ENCODE measurements around the gene CD44.

The CD44 gene

DNA sequence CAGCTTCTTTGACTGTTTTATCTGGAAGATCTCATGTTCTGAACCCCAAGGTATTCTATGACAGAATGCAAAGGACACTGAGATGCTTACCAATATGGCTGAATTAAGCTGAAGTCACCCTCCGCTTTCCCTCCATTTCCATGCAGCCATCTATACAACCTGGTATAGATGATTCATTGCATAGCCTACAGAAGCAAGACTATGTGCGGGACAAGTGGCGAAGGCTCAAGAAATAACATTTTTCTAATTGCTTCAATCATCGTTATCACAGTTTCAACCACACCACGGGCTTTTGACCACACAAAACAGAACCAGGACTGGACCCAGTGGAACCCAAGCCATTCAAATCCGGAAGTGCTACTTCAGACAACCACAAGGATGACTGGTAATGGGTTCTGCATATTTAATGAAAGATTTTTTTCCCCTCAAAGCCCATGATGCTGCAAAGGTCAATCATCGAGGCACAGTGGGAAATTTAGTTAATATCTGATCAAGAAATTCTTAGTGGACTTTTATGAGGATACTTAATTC is 61.9 kb downstream of the CD44 start:
- H3K27me3 ChIP-seq = no peaks in the 10 kb centered on the region
- peaks cover 0 to 44% (median 19%) of the 10 kb centered on the region in 11 experiments; a peak in 11 of 22 replicates for H4K20me1 ChIP-seq
- no peak for TF ChIP-seq Cebpa-rat (IDR thresholded peaks at IDR 0.05)
- no peaks in the 10 kb centered on the region for H3K4me1 ChIP-seq
- no peak overlapping the region for H3K4me3 ChIP-seq
- peaks cover 0 to 24% (median 12%) of the 10 kb centered on the region in 11 experiments; a peak in 10 of 22 replicates for H3K9me3 ChIP-seq (replicated peaks in 1 of 11)
- H3K4me2 ChIP-seq = no peak overlapping the region
- H3K27ac ChIP-seq = no peak overlapping the region
- peaks cover 99 to 100% (median 100%) of the 10 kb centered on the region in 11 experiments for H3K36me3 ChIP-seq
- H3K9ac ChIP-seq = no peak overlapping the region

DNA sequence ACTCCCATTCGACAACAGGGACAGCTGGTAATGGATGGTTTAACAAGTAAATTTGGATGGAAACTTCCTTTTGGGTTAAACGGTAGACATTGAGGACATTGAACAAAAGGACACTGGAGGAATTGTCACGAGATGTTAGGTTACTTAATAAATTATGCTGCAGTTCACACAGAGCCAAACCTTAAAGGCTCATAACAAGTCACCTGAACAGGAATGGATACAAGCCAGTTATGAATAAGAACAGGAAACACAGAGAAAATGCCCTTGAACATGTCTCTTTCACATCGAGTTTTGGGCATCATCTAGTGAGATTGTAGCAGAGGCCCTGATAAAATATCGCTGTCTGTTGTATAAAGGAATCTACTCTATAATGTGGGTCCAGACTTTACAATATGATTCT is 65.6 kb downstream of the CD44 start:
- no peaks in the 10 kb centered on the region for H3K27me3 ChIP-seq
- H3K4me3 ChIP-seq = no peak overlapping the region
- H3K4me1 ChIP-seq = no peaks in the 10 kb centered on the region; a peak in 1 of 20 replicates
- peaks cover 4 to 47% (median 31%) of the 10 kb centered on the region in 11 experiments; a peak in 21 of 22 replicates for H3K9me3 ChIP-seq (replicated peaks in 1 of 11)
- H3K4me2 ChIP-seq = no peak overlapping the region
- peaks cover 99 to 100% (median 100%) of the 10 kb centered on the region in 11 experiments for H3K36me3 ChIP-seq
- H3K9ac ChIP-seq = no peak overlapping the region
- TF ChIP-seq Cebpa-rat (IDR thresholded peaks at IDR 0.05) = no peak
- H4K20me1 ChIP-seq = peaks cover 0 to 31% (median 6%) of the 10 kb centered on the region in 11 experiments; a peak in 5 of 22 replicates
- H3K27ac ChIP-seq = no peak overlapping the region

DNA sequence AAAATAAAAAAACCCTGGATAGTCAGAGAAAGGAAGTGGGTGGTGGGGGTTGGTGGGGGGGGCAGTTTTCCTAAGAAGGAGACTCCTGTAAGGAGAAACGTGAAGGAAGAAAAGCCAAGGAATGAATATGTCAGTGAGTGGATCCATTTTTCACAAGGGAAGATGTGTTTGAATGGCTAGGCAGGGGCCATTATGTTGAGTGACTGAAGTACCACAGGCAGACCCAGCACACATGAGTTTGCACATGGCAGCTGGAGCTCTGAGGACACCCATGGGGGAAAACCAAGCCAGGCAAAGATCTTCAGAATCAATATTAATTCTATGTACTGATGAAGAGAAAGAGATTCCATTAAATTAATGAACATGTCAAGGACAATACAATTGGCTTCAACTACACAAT is 67.6 kb downstream of the CD44 start:
- Histone ChIP-seq H3K4me2 (no peak overlapping the region), H4K20me1 (peaks cover 0 to 32% (median 5%) of the 10 kb centered on the region in 11 experiments; a peak in 5 of 22 replicates), H3K9me3 (replicated peaks in 1 of 11) (peaks cover 13 to 51% (median 32%) of the 10 kb centered on the region in 11 experiments; a peak in 21 of 22 replicates), H3K4me1 (peaks cover 0 to 17% (median 9%) of the 10 kb centered on the region in 10 experiments; a peak in 12 of 20 replicates), H3K27me3 (no peaks in the 10 kb centered on the region), H3K4me3 (no peak overlapping the region), H3K27ac (no peak overlapping the region), H3K36me3 (peaks cover 91 to 100% (median 99%) of the 10 kb centered on the region in 11 experiments), H3K9ac (no peak overlapping the region)
- no peak for TF ChIP-seq Cebpa-rat (IDR thresholded peaks at IDR 0.05)

DNA sequence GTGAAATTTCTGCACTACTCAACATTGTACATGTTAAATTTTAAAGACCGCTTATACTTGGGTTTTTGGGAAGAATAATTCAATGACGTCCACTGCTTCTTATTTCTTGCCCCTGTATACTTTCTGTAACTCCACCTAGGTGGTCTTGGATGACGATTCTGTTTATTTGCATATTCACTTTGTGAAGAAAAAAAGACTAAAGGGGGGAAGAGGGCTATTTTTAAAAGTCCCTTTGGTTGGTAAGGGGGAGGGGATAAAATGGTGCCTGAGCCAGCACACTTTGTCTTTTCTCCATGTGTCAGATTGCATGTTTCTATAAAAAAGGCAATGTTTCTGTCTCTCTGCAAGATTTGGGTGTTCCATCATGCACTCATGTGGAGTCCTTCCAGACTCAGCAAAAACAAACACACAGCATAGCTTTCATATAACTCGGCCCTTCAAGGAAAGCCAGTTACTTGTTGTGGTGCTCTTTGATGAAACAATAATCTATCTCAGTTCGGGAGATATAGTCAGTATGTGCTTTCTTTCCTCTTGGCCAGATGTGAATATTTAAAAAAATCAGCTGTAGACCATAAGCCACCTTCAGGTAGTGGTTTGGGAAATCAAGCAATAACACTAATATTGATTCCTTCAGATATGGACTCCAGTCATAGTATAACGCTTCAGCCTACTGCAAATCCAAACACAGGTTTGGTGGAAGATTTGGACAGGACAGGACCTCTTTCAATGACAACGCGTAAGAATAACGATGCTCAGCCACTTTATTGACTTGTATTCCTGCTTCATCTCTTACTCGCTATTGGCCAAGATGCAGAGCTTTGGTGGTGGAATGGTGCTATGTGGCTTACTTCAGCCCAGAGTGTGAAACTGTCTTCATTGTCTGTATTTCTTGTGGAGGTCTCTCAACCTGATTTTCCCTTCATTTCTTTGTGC is 68.8 kb downstream of the CD44 start:
- TF ChIP-seq Cebpa-rat (IDR thresholded peaks at IDR 0.05) = no peak
- Histone ChIP-seq H3K27me3 (no peaks in the 10 kb centered on the region), H3K36me3 (peaks cover 80 to 98% (median 96%) of the 10 kb centered on the region in 11 experiments)

DNA sequence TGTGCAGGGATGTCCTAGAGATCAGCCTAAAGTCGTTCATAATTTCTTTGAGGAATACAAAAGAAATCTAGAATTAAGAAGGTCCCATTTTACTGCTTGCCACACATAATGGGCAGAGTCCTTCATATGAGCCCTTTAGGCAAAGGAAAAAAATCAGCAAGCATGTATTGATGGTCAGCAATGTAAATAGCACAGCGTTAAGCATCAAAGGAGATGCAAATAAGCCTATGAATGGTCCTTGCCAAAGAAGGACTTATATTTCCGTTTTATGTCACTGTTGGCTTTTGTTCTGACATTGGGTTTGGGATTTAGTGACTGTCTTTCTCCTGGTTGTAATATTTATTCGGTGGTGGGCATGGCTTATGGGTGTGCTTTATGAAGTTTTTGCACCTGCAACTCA is 69.8 kb downstream of the CD44 start:
- no peak overlapping the region for H3K4me3 ChIP-seq
- peaks cover 0 to 37% (median 18%) of the 10 kb centered on the region in 10 experiments; a peak in 12 of 20 replicates for H3K4me1 ChIP-seq
- peaks cover 69 to 98% (median 97%) of the 10 kb centered on the region in 11 experiments for H3K36me3 ChIP-seq
- peaks cover 13 to 48% (median 32%) of the 10 kb centered on the region in 11 experiments; a peak in 21 of 22 replicates for H3K9me3 ChIP-seq (replicated peaks in 1 of 11)
- no peak for TF ChIP-seq Cebpa-rat (IDR thresholded peaks at IDR 0.05)
- no peak overlapping the region for H3K9ac ChIP-seq
- no peak overlapping the region for H3K4me2 ChIP-seq
- H3K27ac ChIP-seq = no peak overlapping the region
- no peaks in the 10 kb centered on the region for H3K27me3 ChIP-seq
- H4K20me1 ChIP-seq = peaks cover 0 to 30% (median 0%) of the 10 kb centered on the region in 11 experiments; a peak in 5 of 22 replicates

More for the DNA sequence above, 68.8 kb downstream of the CD44 start:
- Histone ChIP-seq H3K27ac (no peak overlapping the region), H3K9me3 (replicated peaks in 1 of 11) (peaks cover 13 to 49% (median 32%) of the 10 kb centered on the region in 11 experiments; a peak in 21 of 22 replicates), H3K4me3 (no peak overlapping the region), H3K9ac (no peak overlapping the region), H4K20me1 (peaks cover 0 to 27% (median 0%) of the 10 kb centered on the region in 11 experiments; a peak in 5 of 22 replicates), H3K4me2 (no peak overlapping the region), H3K4me1 (peaks cover 0 to 27% (median 16%) of the 10 kb centered on the region in 10 experiments; a peak in 12 of 20 replicates)

DNA sequence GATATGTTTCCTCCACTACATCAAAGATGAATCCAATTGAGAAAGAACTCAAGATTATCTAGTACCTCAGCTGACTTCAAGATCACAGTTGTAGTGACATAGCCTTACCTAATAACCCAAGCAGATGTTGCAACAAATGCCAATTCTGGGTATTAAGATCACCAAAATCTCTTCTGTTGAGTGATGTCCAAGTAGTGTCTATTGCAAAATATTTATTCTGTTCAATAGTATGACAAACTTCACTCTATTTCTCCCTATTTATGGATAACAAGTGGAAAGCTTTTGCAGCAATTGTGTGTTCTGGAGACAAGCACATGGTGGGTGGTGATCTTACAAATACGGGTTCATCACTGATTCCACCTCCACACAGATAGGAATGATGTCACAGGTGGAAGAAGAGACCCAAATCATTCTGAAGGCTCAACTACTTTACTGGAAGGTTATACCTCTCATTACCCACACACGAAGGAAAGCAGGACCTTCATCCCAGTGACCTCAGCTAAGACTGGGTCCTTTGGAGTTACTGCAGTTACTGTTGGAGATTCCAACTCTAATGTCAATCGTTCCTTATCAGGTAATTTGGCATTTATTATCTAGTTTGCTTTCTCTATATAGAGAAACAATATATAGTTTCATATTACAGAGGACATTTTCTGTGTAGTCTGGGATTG is 72.0 kb downstream of the CD44 start:
- Histone ChIP-seq H3K4me2 (peak overlapping the region in 6 of 11 experiments; percentile 7 to 89 (median 65); a peak in 10 of 22 replicates), H3K27me3 (no peaks in the 10 kb centered on the region), H3K4me3 (no peak overlapping the region), H3K27ac (peak overlapping the region in 7 of 11 experiments; percentile 11 to 96 (median 88); a peak in 12 of 22 replicates), H4K20me1 (peaks cover 0 to 25% (median 0%) of the 10 kb centered on the region in 11 experiments; a peak in 3 of 22 replicates), H3K9ac (0 out of 22 replicates have a peak overlapping the region, but pooled peaks of 1 of the 11 experiments have one; percentile 13), H3K4me1 (peaks cover 0 to 60% (median 18%) of the 10 kb centered on the region in 10 experiments; a peak in 12 of 20 replicates), H3K9me3 (replicated peaks in 1 of 11) (peaks cover 13 to 41% (median 26%) of the 10 kb centered on the region in 11 experiments; a peak in 21 of 22 replicates), H3K36me3 (peaks cover 63 to 98% (median 96%) of the 10 kb centered on the region in 11 experiments)
- peak in 1 of 11 experiments; percentile 24; a peak in 1 of 22 replicates for TF ChIP-seq Cebpa-rat (IDR thresholded peaks at IDR 0.05)

DNA sequence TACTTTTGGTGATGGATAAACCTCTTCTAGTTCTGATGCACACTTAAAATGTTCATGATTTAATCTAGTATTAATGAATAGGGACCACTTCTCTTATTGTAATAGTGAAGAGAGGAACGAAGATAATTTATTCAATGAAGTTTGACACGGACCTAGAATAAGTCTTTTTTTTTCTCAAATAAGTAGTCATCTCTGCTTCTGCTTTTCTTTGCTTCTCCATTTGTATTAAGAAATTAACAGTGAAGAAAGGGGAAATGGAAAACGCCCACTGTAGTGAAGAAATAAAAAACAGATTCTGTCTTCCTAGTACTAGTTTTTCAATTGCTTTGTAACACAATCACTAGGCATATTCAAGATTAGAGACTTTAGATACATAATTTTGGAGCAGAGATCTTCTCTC is 73.0 kb downstream of the CD44 start:
- peaks cover 0 to 60% (median 18%) of the 10 kb centered on the region in 10 experiments; a peak in 12 of 20 replicates for H3K4me1 ChIP-seq
- H3K9ac ChIP-seq = peak overlapping the region in 6 of 11 experiments; percentile 49 to 79 (median 70); a peak in 10 of 22 replicates
- H3K27ac ChIP-seq = peak overlapping the region; percentile 47 to 96 (median 77); a peak in 21 of 22 replicates
- peaks cover 0 to 25% (median 0%) of the 10 kb centered on the region in 11 experiments; a peak in 3 of 22 replicates for H4K20me1 ChIP-seq
- no peaks in the 10 kb centered on the region for H3K27me3 ChIP-seq
- TF ChIP-seq Cebpa-rat (IDR thresholded peaks at IDR 0.05) = no peak; a peak in 1 of 22 replicates
- H3K36me3 ChIP-seq = peaks cover 63 to 98% (median 96%) of the 10 kb centered on the region in 11 experiments
- no peak overlapping the region for H3K4me3 ChIP-seq
- H3K4me2 ChIP-seq = peak overlapping the region in 7 of 11 experiments; percentile 1 to 89 (median 66); a peak in 10 of 22 replicates
- peaks cover 13 to 38% (median 23%) of the 10 kb centered on the region in 11 experiments; a peak in 21 of 22 replicates for H3K9me3 ChIP-seq (replicated peaks in 1 of 11)

Measured in BLaER1 treated with 17β-estradiol and CSF1 and Interleukin-3, amounts not matched to agents 10 nM and 100 nM (cell line).